Measurements from ENCODE around the gene BCL2L11.

The BCL2L11 gene

GRCh38 chr2:111157071-111157661 is 36.5 kb downstream of the BCL2L11 start:
- no peak for DNase-seq (ENCODE audit: low spot score)
- no peak for TF ChIP-seq CTCF (IDR thresholded peaks at IDR 0.05; ENCODE audit: borderline replicate concordance, control extremely low read depth, extremely low read depth, insufficient read depth, missing control alignments)
- in situ Hi-C loops (cut with MboI; ENCODE audit: low sequenced_read_pairs, unreplicated experiment) = no loop called here

DNA sequence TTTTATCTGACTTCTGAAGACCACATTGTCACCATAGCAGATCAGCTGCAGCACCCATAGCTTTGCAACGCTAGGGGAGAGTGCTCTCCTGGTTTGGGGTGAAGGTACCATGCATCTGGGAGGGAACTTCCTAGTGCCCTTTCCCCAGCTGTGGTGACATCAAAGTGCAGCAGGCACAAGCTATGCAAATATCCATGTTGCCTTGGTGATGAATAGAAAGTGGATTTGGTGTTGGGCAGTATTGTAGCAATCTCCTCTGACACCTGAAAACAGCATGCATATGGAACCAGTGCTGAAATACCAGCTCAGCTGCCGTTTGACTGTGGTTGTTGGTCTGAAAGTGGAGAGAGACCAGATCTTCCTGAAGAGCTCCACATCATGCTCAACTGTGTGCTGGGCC is 37.1 kb downstream of the BCL2L11 start:
- DNase-seq (ENCODE audit: low spot score) = no peak
- no peak for TF ChIP-seq CTCF (IDR thresholded peaks at IDR 0.05; ENCODE audit: borderline replicate concordance, control extremely low read depth, extremely low read depth, insufficient read depth, missing control alignments)
- in situ Hi-C loops (cut with MboI; ENCODE audit: low sequenced_read_pairs, unreplicated experiment) = no loop called here

GRCh38 chr2:111159641-111160040 is 38.9 kb downstream of the BCL2L11 start:
- no peak for TF ChIP-seq CTCF (IDR thresholded peaks at IDR 0.05; ENCODE audit: borderline replicate concordance, control extremely low read depth, extremely low read depth, insufficient read depth, missing control alignments)
- in situ Hi-C loops (cut with MboI; ENCODE audit: low sequenced_read_pairs, unreplicated experiment) = no loop called here
- DNase-seq (ENCODE audit: low spot score) = no peak

DNA sequence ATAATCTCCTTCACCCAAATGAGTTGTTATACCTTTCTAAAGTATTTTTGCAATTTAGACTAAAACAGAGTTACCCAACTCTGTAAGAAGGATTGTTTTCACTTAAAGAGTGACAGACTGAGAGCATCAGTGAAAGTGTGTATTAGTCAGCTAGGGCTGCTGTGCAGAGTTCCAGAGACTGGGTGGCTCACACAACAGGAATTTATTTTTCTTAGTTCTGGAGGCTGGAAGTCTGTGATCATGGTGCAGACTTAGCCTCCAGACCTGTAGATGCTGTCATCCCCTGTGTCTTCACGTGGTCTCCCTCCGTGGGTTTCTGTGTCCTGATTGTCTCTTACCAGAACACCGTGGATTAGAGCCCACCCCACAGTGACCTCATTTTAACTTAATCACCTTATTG is 40.0 kb downstream of the BCL2L11 start:
- no peak for TF ChIP-seq CTCF (IDR thresholded peaks at IDR 0.05; ENCODE audit: borderline replicate concordance, control extremely low read depth, extremely low read depth, insufficient read depth, missing control alignments)
- in situ Hi-C loops (cut with MboI; ENCODE audit: low sequenced_read_pairs, unreplicated experiment) = no loop called here
- DNase-seq (ENCODE audit: low spot score) = no peak

DNA sequence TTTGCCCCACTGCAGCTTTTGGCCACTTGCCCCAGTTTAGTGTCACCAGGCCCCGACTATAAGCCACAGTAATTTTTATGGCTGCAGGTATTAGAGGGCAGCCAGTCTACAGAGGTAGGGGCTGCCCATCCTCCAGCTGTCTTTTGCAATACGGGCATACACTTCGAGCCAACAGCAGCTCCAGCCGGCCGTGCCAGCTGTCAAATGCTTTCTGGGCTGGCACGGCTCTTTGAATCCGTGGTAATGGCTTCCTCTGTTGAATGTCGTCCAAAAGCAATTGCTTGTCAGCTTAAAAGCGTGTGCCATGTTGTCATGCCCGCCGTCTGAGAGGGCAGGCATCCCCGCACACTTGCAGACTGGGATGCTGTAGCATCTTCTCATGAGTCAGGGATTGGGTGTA is 41.3 kb downstream of the BCL2L11 start:
- in situ Hi-C loops (cut with MboI; ENCODE audit: low sequenced_read_pairs, unreplicated experiment) = no loop called here
- DNase-seq (ENCODE audit: low spot score) = no peak
- no peak for TF ChIP-seq CTCF (IDR thresholded peaks at IDR 0.05; ENCODE audit: borderline replicate concordance, control extremely low read depth, extremely low read depth, insufficient read depth, missing control alignments)

DNA sequence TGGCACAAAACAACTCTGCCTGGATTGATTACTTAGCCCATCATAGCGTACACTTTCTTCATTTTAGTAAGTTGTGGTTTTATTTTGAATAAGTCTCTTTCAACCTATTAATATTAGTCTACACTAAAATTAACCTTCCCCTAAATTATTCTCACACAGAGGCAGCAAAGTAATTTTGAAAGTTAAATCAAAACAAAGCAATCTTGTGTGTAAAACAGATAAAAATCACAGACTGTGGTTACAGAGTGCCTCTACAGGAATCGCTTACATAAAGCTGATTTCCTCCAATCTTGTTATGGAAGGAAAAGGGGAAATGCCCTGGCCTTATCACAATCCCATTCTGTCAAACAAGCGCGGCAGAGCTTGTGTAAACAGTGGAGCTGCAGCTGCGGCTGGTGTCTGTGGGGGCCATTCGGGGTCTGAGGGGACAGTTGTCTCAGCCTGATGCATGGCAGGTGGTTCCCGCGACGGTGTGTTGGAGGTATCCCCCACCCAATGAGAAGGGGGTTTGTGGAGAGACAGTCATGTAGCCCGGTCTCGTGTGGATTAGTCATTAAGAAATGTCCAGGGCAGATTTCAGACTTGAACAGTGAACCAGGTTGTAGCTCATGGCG is 42.1 kb downstream of the BCL2L11 start:
- in situ Hi-C loops (cut with MboI; ENCODE audit: low sequenced_read_pairs, unreplicated experiment) = no loop called here
- DNase-seq (ENCODE audit: low spot score) = peak; percentile 8
- no peak for TF ChIP-seq CTCF (IDR thresholded peaks at IDR 0.05; ENCODE audit: borderline replicate concordance, control extremely low read depth, extremely low read depth, insufficient read depth, missing control alignments)

All from GM13976 (cell line).